Endothelial cell (in vitro differentiated cells): Measurements from ENCODE around the gene NES. TPM values are rescaled to one million over a fixed set of nuclear protein-coding genes. Genes with fewer than 3 reads are reported as not detected.

Experiments
- DNase-seq: peaks from one replicate; pipeline ENCODE4 v3.0.0; 2021; ENCODE audit warnings: low spot score
- H3K27ac Mint-ChIP-seq: one replicate; pipeline ENCODE4 v1.8.0; 2021; ENCODE audit warnings: mixed read lengths, inconsistent platforms; ENCODE audit not compliant: unreplicated experiment
- H3K27me3 Mint-ChIP-seq: one replicate; pipeline ENCODE4 v1.8.0; 2021; ENCODE audit warnings: mild to moderate bottlenecking, moderate library complexity, mixed read lengths, inconsistent platforms; ENCODE audit not compliant: unreplicated experiment
- H3K36me3 Mint-ChIP-seq: one replicate; pipeline ENCODE4 v1.8.0; 2021; ENCODE audit warnings: mild to moderate bottlenecking, low read depth, mixed read lengths, inconsistent platforms; ENCODE audit not compliant: unreplicated experiment
- H3K4me1 Mint-ChIP-seq: one replicate; pipeline ENCODE4 v1.8.0; 2021; ENCODE audit warnings: mild to moderate bottlenecking, mixed read lengths, inconsistent platforms; ENCODE audit not compliant: unreplicated experiment
- H3K4me3 Mint-ChIP-seq: one replicate; pipeline ENCODE4 v1.8.0; 2021; ENCODE audit warnings: mild to moderate bottlenecking, mixed read lengths, inconsistent platforms; ENCODE audit not compliant: unreplicated experiment
- H3K9me3 Mint-ChIP-seq: one replicate; pipeline ENCODE4 v1.8.0; 2021; ENCODE audit warnings: mixed read lengths, inconsistent platforms; ENCODE audit not compliant: unreplicated experiment
- CTCF ChIP-seq: fragments of 200-600 bp; sonication (generic); IDR thresholded peaks from one replicate; pipeline ENCODE4 v1.5.0; 2021; ENCODE audit warnings: antibody characterized with exemption; ENCODE audit not compliant: unreplicated experiment
- total RNA-seq: library from RNA; stranded (reverse); fragmentation: NEBNext Ultra II Directional; extraction: Animal tissue kit (Norgen Biotek cat#: 25700); gene quantifications from one replicate; pipeline ENCODE4 v1.2.1, GENCODE V29; 2021; ENCODE audit not compliant: unreplicated experiment

NES gene
- total RNA-seq, 1 donor from 2014 or later: 111 TPM

- H3K27me3 Mint-ChIP-seq: peaks cover 14% of the 10 kb centered on the region
- peaks cover 12% of the 10 kb centered on the region for H3K4me1 Mint-ChIP-seq
- no peak for DNase-seq
- no peak for TF ChIP-seq CTCF
- H3K27ac Mint-ChIP-seq: no peak overlapping the region
- no peak overlapping the region for H3K4me3 Mint-ChIP-seq
- no peaks in the 10 kb centered on the region for H3K9me3 Mint-ChIP-seq
- H3K36me3 Mint-ChIP-seq: peaks cover 5% of the 10 kb centered on the region
These were observed 52.3 kb downstream of the NES start for GRCh38 chr1:156624814-156625435.

- TF ChIP-seq CTCF: no peak
- Mint-ChIP-seq H3K4me3 (no peak overlapping the region), H3K27me3 (peaks cover 14% of the 10 kb centered on the region), H3K9me3 (no peaks in the 10 kb centered on the region), H3K27ac (no peak overlapping the region), H3K36me3 (peaks cover 5% of the 10 kb centered on the region), H3K4me1 (peaks cover 19% of the 10 kb centered on the region)
- DNase-seq: peak; percentile 69
These were observed 53.0 kb downstream of the NES start for GRCh38 chr1:156623946-156624813.

GRCh38 chr1:156622581-156623297 is 54.5 kb downstream of the NES start:
- Mint-ChIP-seq H3K9me3 (no peaks in the 10 kb centered on the region), H3K4me3 (peak overlapping the region; percentile 86), H3K4me1 (peaks cover 24% of the 10 kb centered on the region), H3K36me3 (peaks cover 5% of the 10 kb centered on the region), H3K27ac (peak overlapping the region; percentile 3), H3K27me3 (peaks cover 12% of the 10 kb centered on the region)
- no peak for TF ChIP-seq CTCF
- DNase-seq: no peak

GRCh38 chr1:156619582-156619955 is 57.6 kb downstream of the NES start:
- Mint-ChIP-seq H3K4me3 (no peak overlapping the region), H3K27ac (no peak overlapping the region), H3K9me3 (no peaks in the 10 kb centered on the region), H3K27me3 (peaks cover 9% of the 10 kb centered on the region), H3K36me3 (peaks cover 5% of the 10 kb centered on the region), H3K4me1 (peaks cover 26% of the 10 kb centered on the region)
- TF ChIP-seq CTCF: no peak
- no peak for DNase-seq
